ENCODE measurements around the gene ASB7.

Gene ASB7

GRCh38 chr15:100688549-100689120, 86.2 kb downstream of the ASB7 start:
- no peak overlapping the region for H3K4me3 ChIP-seq (ENCODE audit: low read depth, low read length)
- H3K27ac ChIP-seq (ENCODE audit: extremely low read depth, low read depth, low read length), result no peak overlapping the region
- no peaks in the 10 kb centered on the region for H3K9me3 ChIP-seq (ENCODE audit: control insufficient read depth, insufficient read depth, low read depth, low read length)
- no peak for TF ChIP-seq KLF16 (tag by site-specific recombination; IDR thresholded peaks at IDR 0.05)
- no peak for TF ChIP-seq ZNF558 (tag by site-specific recombination; IDR thresholded peaks at IDR 0.05)
- no peak for TF ChIP-seq ZNF530 (tag by site-specific recombination; IDR thresholded peaks at IDR 0.05; ENCODE audit: low read depth)
- TF ChIP-seq ZNF10 (tag by site-specific recombination; IDR thresholded peaks at IDR 0.05), result no peak
- TF ChIP-seq ZBTB20 (tag by site-specific recombination; IDR thresholded peaks at IDR 0.05), result no peak
- TF ChIP-seq ZNF639 (tag by site-specific recombination; IDR thresholded peaks at IDR 0.05), result no peak
- no peak for TF ChIP-seq REPIN1 (tag by site-specific recombination; IDR thresholded peaks at IDR 0.05; ENCODE audit: low read depth)
- POLR2A ChIA-PET, result no interaction called here
- CTCF ChIA-PET, result no interaction called here
- H3K4me1 ChIP-seq (ENCODE audit: control insufficient read depth, insufficient read depth, low read length), result no peaks in the 10 kb centered on the region
- no peaks in the 10 kb centered on the region for H3K36me3 ChIP-seq (ENCODE audit: control insufficient read depth in 2 of 2, insufficient read depth in 1 of 2, low read length in 2 of 2)

DNA sequence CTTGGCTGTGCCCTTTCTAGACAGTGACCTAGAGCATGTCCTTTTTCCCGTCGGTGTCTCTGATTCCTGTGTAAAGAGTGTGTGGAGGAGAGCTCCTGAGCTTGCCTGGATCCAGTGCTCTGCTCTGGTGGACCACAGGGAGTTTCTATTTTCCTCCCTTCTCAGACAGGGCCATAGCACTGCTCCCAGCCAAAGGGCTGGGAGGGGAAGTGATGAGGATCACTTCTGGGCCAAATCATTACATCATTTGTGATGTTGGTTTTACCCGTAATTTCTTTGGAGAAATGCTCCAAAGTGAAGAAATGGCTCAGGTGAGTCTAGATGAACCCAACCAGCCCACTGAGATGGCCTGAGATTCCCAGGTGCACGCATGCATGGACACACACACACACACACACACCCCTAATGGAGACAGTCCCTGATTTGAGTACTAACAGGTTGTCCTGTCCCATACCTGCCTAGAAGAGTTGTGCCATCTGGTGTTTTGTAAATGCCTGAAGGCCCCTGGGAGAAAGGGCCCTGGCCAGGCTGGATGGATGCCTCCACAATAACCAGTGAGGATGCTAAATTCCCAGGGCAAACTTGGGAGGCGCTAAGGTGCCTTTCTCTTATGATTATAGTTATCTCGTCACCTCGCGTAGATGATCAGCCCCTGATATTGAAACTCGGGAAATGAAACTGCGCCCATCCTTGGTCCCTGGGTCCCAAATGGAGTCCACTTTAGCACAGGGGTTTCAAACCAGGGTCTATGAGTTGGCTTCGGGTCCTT, 86.9 kb downstream of the ASB7 start:
- no peak overlapping the region for H3K27ac ChIP-seq (ENCODE audit: extremely low read depth, low read depth, low read length)
- no peaks in the 10 kb centered on the region for H3K36me3 ChIP-seq (ENCODE audit: control insufficient read depth in 2 of 2, insufficient read depth in 1 of 2, low read length in 2 of 2)
- no peaks in the 10 kb centered on the region for H3K4me1 ChIP-seq (ENCODE audit: control insufficient read depth, insufficient read depth, low read length)
- H3K9me3 ChIP-seq (ENCODE audit: control insufficient read depth, insufficient read depth, low read depth, low read length), result no peaks in the 10 kb centered on the region
- no peak overlapping the region for H3K4me3 ChIP-seq (ENCODE audit: low read depth, low read length)
- POLR2A ChIA-PET, result no interaction called here
- CTCF ChIA-PET, result interaction anchor here (0.8 kb wide), 1 partner anchor 180 kb away, joined by 3 read pairs; no protein-coding TSS in a partner anchor
- no peak for TF ChIP-seq ZNF560 (tag by site-specific recombination; IDR thresholded peaks at IDR 0.05; ENCODE audit: borderline replicate concordance)
- no peak for TF ChIP-seq ZNF169 (tag by site-specific recombination; IDR thresholded peaks at IDR 0.05)
- no peak for TF ChIP-seq ZBTB7A (tag by site-specific recombination; IDR thresholded peaks at IDR 0.05; ENCODE audit: low read depth)
- no peak for TF ChIP-seq ZNF610 (tag by site-specific recombination; IDR thresholded peaks at IDR 0.05; ENCODE audit: borderline replicate concordance)
- no peak for TF ChIP-seq ZBTB44 (tag by site-specific recombination; IDR thresholded peaks at IDR 0.05)
- no peak for TF ChIP-seq ZNF664 (tag by site-specific recombination; IDR thresholded peaks at IDR 0.05)
- TF ChIP-seq, protein P1, sequence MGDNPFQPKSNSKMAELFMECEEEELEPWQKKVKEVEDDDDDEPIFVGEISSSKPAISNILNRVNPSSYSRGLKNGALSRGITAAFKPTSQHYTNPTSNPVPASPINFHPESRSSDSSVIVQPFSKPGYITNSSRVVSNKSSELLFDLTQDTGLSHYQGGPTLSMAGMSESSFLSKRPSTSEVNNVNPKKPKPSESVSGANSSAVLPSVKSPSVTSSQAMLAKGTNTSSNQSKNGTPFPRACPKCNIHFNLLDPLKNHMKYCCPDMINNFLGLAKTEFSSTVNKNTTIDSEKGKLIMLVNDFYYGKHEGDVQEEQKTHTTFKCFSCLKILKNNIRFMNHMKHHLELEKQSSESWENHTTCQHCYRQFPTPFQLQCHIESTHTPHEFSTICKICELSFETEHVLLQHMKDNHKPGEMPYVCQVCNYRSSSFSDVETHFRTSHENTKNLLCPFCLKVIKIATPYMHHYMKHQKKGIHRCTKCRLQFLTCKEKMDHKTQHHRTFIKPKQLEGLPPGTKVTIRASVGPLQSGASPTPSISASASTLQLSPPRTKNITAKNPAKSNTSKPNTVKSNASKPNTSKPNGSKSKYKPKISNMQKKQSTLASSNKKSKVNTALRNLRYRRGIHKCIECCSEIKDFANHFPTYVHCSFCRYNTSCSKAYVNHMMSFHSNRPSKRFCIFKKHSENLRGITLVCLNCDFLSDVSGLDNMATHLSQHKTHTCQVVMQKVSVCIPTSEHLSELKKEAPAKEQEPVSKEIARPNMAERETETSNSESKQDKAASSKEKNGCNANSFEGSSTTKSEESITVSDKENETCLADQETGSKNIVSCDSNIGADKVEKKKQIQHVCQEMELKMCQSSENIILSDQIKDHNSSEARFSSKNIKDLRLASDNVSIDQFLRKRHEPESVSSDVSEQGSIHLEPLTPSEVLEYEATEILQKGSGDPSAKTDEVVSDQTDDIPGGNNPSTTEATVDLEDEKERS (tag by site-specific recombination; IDR thresholded peaks at IDR 0.05), result no peak
- no peak for TF ChIP-seq ZNF223 (tag by site-specific recombination; IDR thresholded peaks at IDR 0.05)
- TF ChIP-seq ZNF266 (tag by site-specific recombination; IDR thresholded peaks at IDR 0.05; ENCODE audit: low read depth), result no peak
- TF ChIP-seq ZNF555 (tag by site-specific recombination; conservative IDR thresholded peaks at IDR 0.05), result no peak
- TF ChIP-seq ZNF530 (tag by site-specific recombination; IDR thresholded peaks at IDR 0.05; ENCODE audit: low read depth), result no peak
- TF ChIP-seq, protein P2, sequence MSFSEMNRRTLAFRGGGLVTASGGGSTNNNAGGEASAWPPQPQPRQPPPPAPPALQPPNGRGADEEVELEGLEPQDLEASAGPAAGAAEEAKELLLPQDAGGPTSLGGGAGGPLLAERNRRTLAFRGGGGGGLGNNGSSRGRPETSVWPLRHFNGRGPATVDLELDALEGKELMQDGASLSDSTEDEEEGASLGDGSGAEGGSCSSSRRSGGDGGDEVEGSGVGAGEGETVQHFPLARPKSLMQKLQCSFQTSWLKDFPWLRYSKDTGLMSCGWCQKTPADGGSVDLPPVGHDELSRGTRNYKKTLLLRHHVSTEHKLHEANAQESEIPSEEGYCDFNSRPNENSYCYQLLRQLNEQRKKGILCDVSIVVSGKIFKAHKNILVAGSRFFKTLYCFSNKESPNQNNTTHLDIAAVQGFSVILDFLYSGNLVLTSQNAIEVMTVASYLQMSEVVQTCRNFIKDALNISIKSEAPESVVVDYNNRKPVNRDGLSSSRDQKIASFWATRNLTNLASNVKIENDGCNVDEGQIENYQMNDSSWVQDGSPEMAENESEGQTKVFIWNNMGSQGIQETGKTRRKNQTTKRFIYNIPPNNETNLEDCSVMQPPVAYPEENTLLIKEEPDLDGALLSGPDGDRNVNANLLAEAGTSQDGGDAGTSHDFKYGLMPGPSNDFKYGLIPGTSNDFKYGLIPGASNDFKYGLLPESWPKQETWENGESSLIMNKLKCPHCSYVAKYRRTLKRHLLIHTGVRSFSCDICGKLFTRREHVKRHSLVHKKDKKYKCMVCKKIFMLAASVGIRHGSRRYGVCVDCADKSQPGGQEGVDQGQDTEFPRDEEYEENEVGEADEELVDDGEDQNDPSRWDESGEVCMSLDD (tag by site-specific recombination; IDR thresholded peaks at IDR 0.05), result no peak
- no peak for TF ChIP-seq ZNF658 (tag by site-specific recombination; IDR thresholded peaks at IDR 0.05)
- no peak for TF ChIP-seq YY2 (tag by site-specific recombination; IDR thresholded peaks at IDR 0.05)
- no peak for TF ChIP-seq PATZ1 (tag by site-specific recombination; IDR thresholded peaks at IDR 0.05)
- TF ChIP-seq ZNF146 (tag by site-specific recombination; IDR thresholded peaks at IDR 0.05), result no peak
- TF ChIP-seq KLF1 (tag by site-specific recombination; IDR thresholded peaks at IDR 0.05), result no peak
- TF ChIP-seq KLF9 (tag by site-specific recombination; IDR thresholded peaks at IDR 0.05; ENCODE audit: low read depth), result no peak

Data from HEK293 (cell line).